Fibroblast of lung (primary cell): ENCODE data around the gene RNF125. TPM values are rescaled to one million over a fixed set of nuclear protein-coding genes. Genes with fewer than 3 reads are reported as not detected.

Experiments
- DNase-seq, 2 donors: peaks; one replicate each; pipeline versions ENCODE4 v3.0.0 to v3.0.0-alpha.2; 2010; ENCODE audit warnings: low read depth in 2 of 2
- H2AFZ ChIP-seq: 2 replicates; pipeline ENCODE4 v1.5.1; 2012; ENCODE audit warnings: low read length, control low read depth, inconsistent platforms
- H3K27ac ChIP-seq: 2 replicates; pipeline ENCODE4 v1.5.1; 2011; ENCODE audit warnings: low read length, control low read depth; ENCODE audit not compliant: insufficient read depth
- H3K27me3 ChIP-seq: 2 replicates; pipeline ENCODE4 v1.5.1; 2011; ENCODE audit warnings: mild to moderate bottlenecking, low read length; ENCODE audit not compliant: control insufficient read depth, insufficient read depth
- H3K36me3 ChIP-seq: 2 replicates; pipeline ENCODE4 v1.5.1; 2011; ENCODE audit warnings: low read length; ENCODE audit not compliant: control insufficient read depth, insufficient read depth
- H3K4me1 ChIP-seq: 2 replicates; pipeline ENCODE4 v1.5.1; 2011; ENCODE audit warnings: low read length; ENCODE audit not compliant: control insufficient read depth, insufficient read depth; ENCODE audit errors: extremely low read depth
- H3K4me2 ChIP-seq: 2 replicates; pipeline ENCODE4 v1.5.1; 2011; ENCODE audit warnings: low read length, control low read depth; ENCODE audit not compliant: insufficient read depth; ENCODE audit errors: extremely low read depth
- H3K4me3 ChIP-seq, 4 experiments: fragments of 200-600 bp in 1 of 4; sonication (generic) in 1 of 4; replicated peaks in 1 of 4; 2 replicates each; pipeline ENCODE4 v1.5.1; 2011 to 2016; ENCODE audit warnings: low read length in 4 of 4, low read depth in 3 of 4, mild to moderate bottlenecking in 3 of 4, control low read depth in 2 of 4, inconsistent platforms in 1 of 4, mixed read lengths in 1 of 4; ENCODE audit not compliant: insufficient read depth in 1 of 4; ENCODE audit errors: control extremely low read depth in 1 of 4
- H3K79me2 ChIP-seq: 2 replicates; pipeline ENCODE4 v1.5.1; 2012; ENCODE audit warnings: mild to moderate bottlenecking, low read length, inconsistent platforms; ENCODE audit not compliant: control insufficient read depth, insufficient read depth
- H3K9ac ChIP-seq: 2 replicates; pipeline ENCODE4 v1.5.1; 2011; ENCODE audit warnings: mild to moderate bottlenecking, low read length, control low read depth; ENCODE audit not compliant: insufficient read depth
- H3K9me3 ChIP-seq: 2 replicates; pipeline ENCODE4 v1.5.1; 2012; ENCODE audit warnings: low read depth, low read length; ENCODE audit not compliant: control insufficient read depth, insufficient read depth
- H4K20me1 ChIP-seq: 2 replicates; pipeline ENCODE4 v1.5.1; 2011; ENCODE audit warnings: low read length; ENCODE audit not compliant: control insufficient read depth, insufficient read depth; ENCODE audit errors: extremely low read depth
- CTCF ChIP-seq, 2 donors: IDR thresholded peaks in 1 of 2; conservative IDR thresholded peaks in 1 of 2; 1 replicate in 1 of 2; 2 replicates in 1 of 2; pipeline ENCODE4 v1.5.1; 2011 to 2012; ENCODE audit warnings: low read length in 2 of 2, control low read depth in 1 of 2, inconsistent platforms in 1 of 2, low read depth in 1 of 2, mild to moderate bottlenecking in 1 of 2
- EZH2 ChIP-seq: IDR thresholded peaks from 2 replicates; pipeline ENCODE4 v1.5.1; 2012; ENCODE audit warnings: low read length, control low read depth, mild to moderate bottlenecking; ENCODE audit errors: missing control alignments
- polyA plus RNA-seq, 2 donors: library from polyadenylated mRNA; depleted of rRNA in 1 of 2; stranded (reverse) in 1 of 2; unstranded in 1 of 2; fragments of >200 nt; gene quantifications; 2 replicates each; pipeline ENCODE4 v1.2.1, GENCODE V29; 2011 to 2012; ENCODE audit warnings: missing spikeins in 1 of 2
- total RNA-seq: library from RNA; depleted of rRNA; stranded (reverse); fragments of >200 nt; gene quantifications from 2 replicates; pipeline ENCODE4 v1.2.1, GENCODE V29; 2014

RNF125 gene
- total and polyA plus RNA-seq, 2 donors (not counting 1 experiment from before 2014, with no cell fraction given): 0.14 to 0.33 TPM

- no peaks in the 10 kb centered on the region for H3K36me3 ChIP-seq
- TF ChIP-seq CTCF (conservative IDR thresholded peaks at IDR 0.05 in 1 of 2, IDR thresholded peaks at IDR 0.05 in 1 of 2; ENCODE audit: low read depth in 1 of 2, low read length in 2 of 2): no peak
- no peak for TF ChIP-seq EZH2
- no peak overlapping the region for H2AFZ ChIP-seq
- H3K79me2 ChIP-seq: no peaks in the 10 kb centered on the region
- no peak overlapping the region for H3K4me3 ChIP-seq
- no peak overlapping the region for H3K27ac ChIP-seq
- H3K4me1 ChIP-seq: no peaks in the 10 kb centered on the region
- H3K4me2 ChIP-seq: no peak overlapping the region
- DNase-seq: no peak
- H3K9me3 ChIP-seq: no peaks in the 10 kb centered on the region
- no peaks in the 10 kb centered on the region for H4K20me1 ChIP-seq
- H3K9ac ChIP-seq: no peak overlapping the region
- no peaks in the 10 kb centered on the region for H3K27me3 ChIP-seq
These were observed 34.6 kb upstream of the RNF125 start for GRCh38 chr18:31983976-31984375.

GRCh38 chr18:31990823-31991222, 27.8 kb upstream of the RNF125 start:
- H3K9me3 ChIP-seq: no peaks in the 10 kb centered on the region
- TF ChIP-seq CTCF (conservative IDR thresholded peaks at IDR 0.05 in 1 of 2, IDR thresholded peaks at IDR 0.05 in 1 of 2; ENCODE audit: low read depth in 1 of 2, low read length in 2 of 2) (no peak), EZH2 (no peak)
- no peaks in the 10 kb centered on the region for H3K36me3 ChIP-seq
- no peak overlapping the region for H3K4me3 ChIP-seq
- no peaks in the 10 kb centered on the region for H4K20me1 ChIP-seq
- no peak overlapping the region for H3K4me2 ChIP-seq
- no peak for DNase-seq
- H3K27me3 ChIP-seq: no peaks in the 10 kb centered on the region
- H3K4me1 ChIP-seq: no peaks in the 10 kb centered on the region
- no peaks in the 10 kb centered on the region for H3K79me2 ChIP-seq
- no peak overlapping the region for H2AFZ ChIP-seq
- H3K9ac ChIP-seq: no peak overlapping the region
- no peak overlapping the region for H3K27ac ChIP-seq

GRCh38 chr18:31996007-31996406, 22.6 kb upstream of the RNF125 start:
- no peak overlapping the region for H3K4me3 ChIP-seq
- H3K4me2 ChIP-seq: no peak overlapping the region
- H3K36me3 ChIP-seq: no peaks in the 10 kb centered on the region
- H3K27ac ChIP-seq: no peak overlapping the region
- DNase-seq: no peak
- H3K9me3 ChIP-seq: no peaks in the 10 kb centered on the region
- H3K9ac ChIP-seq: no peak overlapping the region
- no peaks in the 10 kb centered on the region for H3K79me2 ChIP-seq
- H3K27me3 ChIP-seq: no peaks in the 10 kb centered on the region
- no peak overlapping the region for H2AFZ ChIP-seq
- H3K4me1 ChIP-seq: no peaks in the 10 kb centered on the region
- no peaks in the 10 kb centered on the region for H4K20me1 ChIP-seq
- TF ChIP-seq EZH2 (no peak), CTCF (conservative IDR thresholded peaks at IDR 0.05 in 1 of 2, IDR thresholded peaks at IDR 0.05 in 1 of 2; ENCODE audit: low read depth in 1 of 2, low read length in 2 of 2) (no peak)
